ENCODE data around the gene TMOD4. TPM values are rescaled to one million over a fixed set of nuclear protein-coding genes. Genes with fewer than 3 reads are reported as not detected.

Gene TMOD4
- total and polyA plus RNA-seq, 2 of the 13 experiments (the other 11 are each of a cell fraction or from before 2014, with no cell fraction given) = 0.66 TPM; not detected in 1

DNA sequence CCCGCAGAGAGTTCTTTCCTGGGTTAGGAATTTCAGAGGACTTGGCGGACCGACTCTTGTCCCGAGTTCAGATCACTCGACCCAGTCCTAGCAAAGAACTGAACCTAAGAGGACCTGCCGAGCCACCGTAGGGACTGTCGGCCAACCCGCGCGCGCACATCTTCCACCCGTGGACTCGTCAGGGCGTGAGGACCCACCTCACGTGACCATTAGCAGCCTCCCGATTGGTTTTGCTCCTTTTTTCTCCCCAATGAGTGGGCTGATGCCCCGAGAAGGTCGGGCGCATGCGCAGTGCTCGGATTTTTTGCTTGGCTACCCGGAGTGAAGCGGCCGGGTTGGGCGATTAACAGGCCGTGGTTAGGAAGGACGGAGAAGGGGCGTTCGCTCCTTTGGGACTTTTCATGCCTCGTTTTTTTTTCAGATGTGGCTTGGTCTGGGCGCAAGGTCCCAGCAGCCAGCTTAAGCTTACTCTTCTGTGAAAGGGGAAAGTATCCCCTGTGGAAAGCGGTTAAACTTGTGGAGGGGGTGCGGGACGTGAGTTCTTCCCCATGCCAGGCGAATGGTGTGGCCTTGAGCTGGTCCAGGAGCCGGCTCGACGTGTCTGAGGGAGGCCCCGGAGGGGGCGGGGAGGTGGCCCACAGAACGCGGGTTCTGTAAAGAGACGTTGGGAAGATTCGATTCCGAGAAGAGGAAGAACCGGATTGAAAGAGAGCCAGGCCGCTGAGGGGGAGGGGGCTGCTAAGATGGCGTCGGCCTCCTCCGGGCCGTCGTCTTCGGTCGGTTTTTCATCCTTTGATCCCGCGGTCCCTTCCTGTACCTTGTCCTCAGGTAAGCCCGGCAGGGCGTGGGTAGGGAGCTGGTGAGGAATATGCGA, 22.7 kb upstream of the TMOD4 start, which contains the start of gene PIP5K1A (continued):
- TF ChIP-seq, protein P1, sequence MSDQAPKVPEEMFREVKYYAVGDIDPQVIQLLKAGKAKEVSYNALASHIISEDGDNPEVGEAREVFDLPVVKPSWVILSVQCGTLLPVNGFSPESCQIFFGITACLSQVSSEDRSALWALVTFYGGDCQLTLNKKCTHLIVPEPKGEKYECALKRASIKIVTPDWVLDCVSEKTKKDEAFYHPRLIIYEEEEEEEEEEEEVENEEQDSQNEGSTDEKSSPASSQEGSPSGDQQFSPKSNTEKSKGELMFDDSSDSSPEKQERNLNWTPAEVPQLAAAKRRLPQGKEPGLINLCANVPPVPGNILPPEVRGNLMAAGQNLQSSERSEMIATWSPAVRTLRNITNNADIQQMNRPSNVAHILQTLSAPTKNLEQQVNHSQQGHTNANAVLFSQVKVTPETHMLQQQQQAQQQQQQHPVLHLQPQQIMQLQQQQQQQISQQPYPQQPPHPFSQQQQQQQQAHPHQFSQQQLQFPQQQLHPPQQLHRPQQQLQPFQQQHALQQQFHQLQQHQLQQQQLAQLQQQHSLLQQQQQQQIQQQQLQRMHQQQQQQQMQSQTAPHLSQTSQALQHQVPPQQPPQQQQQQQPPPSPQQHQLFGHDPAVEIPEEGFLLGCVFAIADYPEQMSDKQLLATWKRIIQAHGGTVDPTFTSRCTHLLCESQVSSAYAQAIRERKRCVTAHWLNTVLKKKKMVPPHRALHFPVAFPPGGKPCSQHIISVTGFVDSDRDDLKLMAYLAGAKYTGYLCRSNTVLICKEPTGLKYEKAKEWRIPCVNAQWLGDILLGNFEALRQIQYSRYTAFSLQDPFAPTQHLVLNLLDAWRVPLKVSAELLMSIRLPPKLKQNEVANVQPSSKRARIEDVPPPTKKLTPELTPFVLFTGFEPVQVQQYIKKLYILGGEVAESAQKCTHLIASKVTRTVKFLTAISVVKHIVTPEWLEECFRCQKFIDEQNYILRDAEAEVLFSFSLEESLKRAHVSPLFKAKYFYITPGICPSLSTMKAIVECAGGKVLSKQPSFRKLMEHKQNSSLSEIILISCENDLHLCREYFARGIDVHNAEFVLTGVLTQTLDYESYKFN (CRISPR knock-in tag; conservative IDR thresholded peaks at IDR 0.05) = peak; percentile 17; the same call in 1 of the 2 replicates
- TF ChIP-seq, protein P2, sequence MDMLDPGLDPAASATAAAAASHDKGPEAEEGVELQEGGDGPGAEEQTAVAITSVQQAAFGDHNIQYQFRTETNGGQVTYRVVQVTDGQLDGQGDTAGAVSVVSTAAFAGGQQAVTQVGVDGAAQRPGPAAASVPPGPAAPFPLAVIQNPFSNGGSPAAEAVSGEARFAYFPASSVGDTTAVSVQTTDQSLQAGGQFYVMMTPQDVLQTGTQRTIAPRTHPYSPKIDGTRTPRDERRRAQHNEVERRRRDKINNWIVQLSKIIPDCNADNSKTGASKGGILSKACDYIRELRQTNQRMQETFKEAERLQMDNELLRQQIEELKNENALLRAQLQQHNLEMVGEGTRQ (IDR thresholded peaks at IDR 0.05; ENCODE audit: low read depth, low read length) = peak; percentile 98
- TF ChIP-seq, protein P2 (CRISPR knock-in tag; IDR thresholded peaks at IDR 0.05; ENCODE audit: borderline replicate concordance) = peak; percentile 99
- TF ChIP-seq ZNF614 (CRISPR knock-in tag; IDR thresholded peaks at IDR 0.05; ENCODE audit: borderline replicate concordance) (no peak), GABPB1 (CRISPR knock-in tag; IDR thresholded peaks at IDR 0.05) (peak; percentile 51; the same call in 1 of the 2 replicates), GLI4 (CRISPR knock-in tag; IDR thresholded peaks at IDR 0.05; ENCODE audit: borderline replicate concordance) (peak; percentile 83; the same call in 1 of the 2 replicates), ZC3H13 (CRISPR knock-in tag; IDR thresholded peaks at IDR 0.05) (0 out of 2 replicates have a peak, but pooled peaks have one; percentile 28), ZBTB3 (CRISPR knock-in tag; IDR thresholded peaks at IDR 0.05; ENCODE audit: borderline replicate concordance, low read depth) (no peak), AHR (CRISPR knock-in tag; IDR thresholded peaks at IDR 0.05) (0 out of 2 replicates have a peak, but pooled peaks have one; percentile 13), ZNF83 (CRISPR knock-in tag; IDR thresholded peaks at IDR 0.05; ENCODE audit: borderline replicate concordance) (peak; percentile 24; the same call in 1 of the 2 replicates), SMAD1 (CRISPR knock-in tag; IDR thresholded peaks at IDR 0.05; ENCODE audit: borderline replicate concordance, low read depth) (no peak), RBM39 (IDR thresholded peaks at IDR 0.05; ENCODE audit: low read depth, low read length, poor library complexity, severe bottlenecking) (peak; percentile 49), KDM3A (CRISPR knock-in tag; IDR thresholded peaks at IDR 0.05; ENCODE audit: low read depth) (0 out of 2 replicates have a peak, but pooled peaks have one; percentile 53), ZNF605 (CRISPR knock-in tag; IDR thresholded peaks at IDR 0.05) (peak; percentile 61), ZFY (CRISPR knock-in tag; IDR thresholded peaks at IDR 0.05) (peak; percentile 86), FOXK1 (CRISPR knock-in tag; IDR thresholded peaks at IDR 0.05; ENCODE audit: borderline replicate concordance, low read depth) (peak; percentile 22; the same call in 1 of the 2 replicates), ZFP36L2 (CRISPR knock-in tag; IDR thresholded peaks at IDR 0.05) (no peak), ERF (CRISPR knock-in tag; IDR thresholded peaks at IDR 0.05) (peak; percentile 45; the same call in 1 of the 2 replicates), KLF11 (CRISPR knock-in tag; IDR thresholded peaks at IDR 0.05) (peak; percentile 54; the same call in 1 of the 2 replicates), TGIF2 (CRISPR knock-in tag; IDR thresholded peaks at IDR 0.05) (peak; percentile 15; the same call in 1 of the 2 replicates), LCORL (IDR thresholded peaks at IDR 0.05) (no peak), LCORL (CRISPR knock-in tag; IDR thresholded peaks at IDR 0.05) (no peak; the same call in 1 of the 2 replicates), NFE2 (CRISPR knock-in tag; IDR thresholded peaks at IDR 0.05) (no peak), MYC (CRISPR knock-in tag; IDR thresholded peaks at IDR 0.05; ENCODE audit: borderline replicate concordance) (peak; percentile 47; the same call in 1 of the 2 replicates)
- TF ChIP-seq, protein P3, sequence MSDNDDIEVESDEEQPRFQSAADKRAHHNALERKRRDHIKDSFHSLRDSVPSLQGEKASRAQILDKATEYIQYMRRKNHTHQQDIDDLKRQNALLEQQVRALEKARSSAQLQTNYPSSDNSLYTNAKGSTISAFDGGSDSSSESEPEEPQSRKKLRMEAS (IDR thresholded peaks at IDR 0.05) = peak; percentile 87

Data from HepG2 (cell line).